Thoracic aorta (tissue), 2 donors: ENCODE data around the gene MSTN. TPM values are rescaled to one million over a fixed set of nuclear protein-coding genes. Genes with fewer than 3 reads are reported as not detected.

Source experiments
- ATAC-seq: fragments of 150-250 bp; one replicate; pipeline ENCODE4 v1.8.0; 2017; ENCODE audit warnings: low read depth; ENCODE audit not compliant: insufficient number of reproducible peaks, low FRiP score
- DNase-seq: peaks from one replicate; pipeline ENCODE4 v3.0.0-alpha.2; 2020; ENCODE audit warnings: low spot score
- H3K27ac ChIP-seq, 2 donors: fragments of 200-600 bp; sonication (generic); 1 replicate in 1 of 2; 2 replicates in 1 of 2; pipeline ENCODE4 v1.5.1; 2016; ENCODE audit warnings: mild to moderate bottlenecking in 2 of 2, moderate library complexity in 2 of 2
- H3K27me3 ChIP-seq: fragments of 200-600 bp; sonication (generic); replicated peaks from 2 replicates; pipeline ENCODE4 v1.6.0; 2016; ENCODE audit warnings: mild to moderate bottlenecking; ENCODE audit not compliant: insufficient read depth
- H3K36me3 ChIP-seq: fragments of 200-600 bp; sonication (generic); one replicate; pipeline ENCODE4 v1.5.1; 2016
- H3K4me1 ChIP-seq, 2 donors: fragments of 200-600 bp; sonication (generic); 1 replicate in 1 of 2; 2 replicates in 1 of 2; pipeline versions ENCODE4 v1.5.1 to v1.6.0; 2016; ENCODE audit warnings: low read depth in 2 of 2, mild to moderate bottlenecking in 1 of 2; ENCODE audit not compliant: control insufficient read depth in 1 of 2
- H3K4me3 ChIP-seq: fragments of 200-600 bp; sonication (generic); 2 replicates; pipeline ENCODE4 v1.5.1; 2016; ENCODE audit warnings: mild to moderate bottlenecking
- H3K9me3 ChIP-seq: fragments of 200-600 bp; sonication (generic); 2 replicates; pipeline ENCODE4 v1.5.1; 2016
- total RNA-seq, 2 donors: library from RNA; depleted of rRNA; stranded (reverse); fragments of >200 nt; gene quantifications; one replicate each; pipeline versions ENCODE4 v1.1.0 to v1.2.3, GENCODE V29; 2016
- TF ChIP-seq, protein P1 (sequence below): fragments of 200-600 bp; sonication (generic); IDR thresholded peaks from one replicate; pipeline ENCODE4 v1.5.1; 2019; ENCODE audit warnings: antibody characterized with exemption

Gene MSTN
- total RNA-seq, 2 donors from 2014 or later = 0.27 to 1.3 TPM

DNA sequence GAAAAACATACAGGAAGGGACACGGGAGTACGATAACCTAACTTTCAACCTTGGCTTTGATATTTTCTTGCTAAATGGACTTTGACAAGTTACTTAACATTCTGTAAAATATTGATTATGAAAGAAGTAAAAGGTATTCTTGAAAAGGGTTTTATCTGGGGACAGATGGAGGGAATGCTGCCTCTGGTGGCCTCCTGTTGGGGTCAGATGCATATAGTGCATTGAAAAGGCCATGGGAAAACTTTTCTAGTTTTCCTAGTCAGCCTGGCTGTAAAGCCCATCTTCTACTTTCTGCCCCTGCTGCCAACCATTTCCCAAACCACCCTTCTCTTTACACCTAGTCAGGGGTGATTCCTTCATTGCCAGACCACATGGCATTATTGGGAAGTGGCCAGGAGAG lies 22.2 kb upstream of the MSTN start:
- H3K4me1 ChIP-seq = no peaks in the 10 kb centered on the region
- no peaks in the 10 kb centered on the region for H3K36me3 ChIP-seq
- H3K27ac ChIP-seq = no peak overlapping the region
- H3K4me3 ChIP-seq = no peak overlapping the region
- TF ChIP-seq, protein P1, sequence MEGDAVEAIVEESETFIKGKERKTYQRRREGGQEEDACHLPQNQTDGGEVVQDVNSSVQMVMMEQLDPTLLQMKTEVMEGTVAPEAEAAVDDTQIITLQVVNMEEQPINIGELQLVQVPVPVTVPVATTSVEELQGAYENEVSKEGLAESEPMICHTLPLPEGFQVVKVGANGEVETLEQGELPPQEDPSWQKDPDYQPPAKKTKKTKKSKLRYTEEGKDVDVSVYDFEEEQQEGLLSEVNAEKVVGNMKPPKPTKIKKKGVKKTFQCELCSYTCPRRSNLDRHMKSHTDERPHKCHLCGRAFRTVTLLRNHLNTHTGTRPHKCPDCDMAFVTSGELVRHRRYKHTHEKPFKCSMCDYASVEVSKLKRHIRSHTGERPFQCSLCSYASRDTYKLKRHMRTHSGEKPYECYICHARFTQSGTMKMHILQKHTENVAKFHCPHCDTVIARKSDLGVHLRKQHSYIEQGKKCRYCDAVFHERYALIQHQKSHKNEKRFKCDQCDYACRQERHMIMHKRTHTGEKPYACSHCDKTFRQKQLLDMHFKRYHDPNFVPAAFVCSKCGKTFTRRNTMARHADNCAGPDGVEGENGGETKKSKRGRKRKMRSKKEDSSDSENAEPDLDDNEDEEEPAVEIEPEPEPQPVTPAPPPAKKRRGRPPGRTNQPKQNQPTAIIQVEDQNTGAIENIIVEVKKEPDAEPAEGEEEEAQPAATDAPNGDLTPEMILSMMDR = no peak
- no peaks in the 10 kb centered on the region for H3K27me3 ChIP-seq
- DNase-seq = no peak
- no peaks in the 10 kb centered on the region for H3K9me3 ChIP-seq
- no peak for ATAC-seq

DNA sequence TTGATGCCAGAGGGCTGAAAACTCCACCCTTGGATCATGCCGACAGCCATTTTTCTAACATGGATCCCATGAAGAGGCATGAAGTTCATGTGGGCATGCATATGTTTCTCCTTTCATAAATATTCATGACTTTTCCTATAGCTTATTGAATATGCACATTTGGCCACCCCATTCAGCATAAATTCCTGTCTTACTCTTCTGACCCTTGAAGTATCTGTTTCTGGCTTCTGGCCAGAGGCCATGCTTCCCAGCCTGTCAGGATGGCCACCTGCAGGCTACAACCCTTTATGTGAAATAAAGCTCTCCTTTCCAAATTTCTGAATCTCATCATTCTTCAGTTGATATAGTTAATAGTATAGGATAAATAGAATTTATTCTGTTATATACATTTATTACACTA lies 19.6 kb upstream of the MSTN start:
- TF ChIP-seq, protein P1 = no peak
- H3K9me3 ChIP-seq = no peaks in the 10 kb centered on the region
- no peak overlapping the region for H3K4me3 ChIP-seq
- no peak overlapping the region for H3K27ac ChIP-seq
- H3K4me1 ChIP-seq = no peaks in the 10 kb centered on the region
- no peaks in the 10 kb centered on the region for H3K36me3 ChIP-seq
- DNase-seq (no peak), ATAC-seq (no peak)
- H3K27me3 ChIP-seq = no peaks in the 10 kb centered on the region

DNA sequence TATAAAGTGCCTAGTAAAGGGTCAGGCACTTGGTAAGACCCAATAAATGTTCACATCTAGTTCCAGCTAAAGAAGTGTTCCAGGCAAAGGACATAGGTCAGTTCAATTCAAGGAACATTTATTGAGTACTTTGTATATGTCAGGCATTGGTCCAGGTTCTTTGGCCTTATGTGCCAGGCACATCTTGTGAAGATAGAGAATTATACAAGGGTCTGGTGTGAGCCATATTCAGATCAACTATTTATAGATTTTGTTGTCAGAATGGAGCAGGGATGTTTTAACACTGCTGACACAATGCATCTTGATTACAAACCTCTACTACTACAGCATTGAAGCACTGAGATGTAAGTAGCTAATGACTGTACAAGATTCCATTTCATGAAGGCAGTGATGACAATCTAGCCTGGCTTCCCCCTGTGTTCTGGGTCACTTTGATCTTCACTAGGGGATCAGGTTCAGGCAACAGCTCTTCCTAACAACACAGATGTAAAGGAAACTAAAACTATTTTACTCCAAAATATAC lies 18.1 kb upstream of the MSTN start:
- Histone ChIP-seq H3K27ac (no peak overlapping the region), H3K4me1 (no peaks in the 10 kb centered on the region), H3K27me3 (no peaks in the 10 kb centered on the region), H3K4me3 (no peak overlapping the region), H3K36me3 (no peaks in the 10 kb centered on the region), H3K9me3 (no peaks in the 10 kb centered on the region)
- no peak for ATAC-seq
- no peak for DNase-seq
- TF ChIP-seq, protein P1 = no peak

DNA sequence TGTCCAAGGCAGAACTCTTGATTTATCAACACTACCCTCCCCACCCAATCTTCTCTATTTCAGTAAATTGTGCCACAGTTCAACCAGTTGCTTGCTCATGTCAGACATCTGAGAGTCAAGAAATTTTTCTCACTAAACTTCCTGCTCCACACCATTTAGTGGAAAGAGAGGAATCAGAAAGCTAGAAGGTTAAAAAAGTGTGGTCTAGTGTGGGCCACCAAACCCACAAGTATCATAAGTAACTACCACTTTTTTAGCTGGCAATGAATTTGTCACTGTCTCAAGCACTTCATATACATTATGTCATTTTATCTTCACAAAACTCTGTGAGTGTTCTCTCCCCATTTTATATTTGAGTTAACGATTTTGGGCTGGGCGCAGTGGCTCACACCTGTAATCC lies 16.6 kb upstream of the MSTN start:
- Histone ChIP-seq H3K27me3 (no peaks in the 10 kb centered on the region), H3K4me3 (no peak overlapping the region), H3K4me1 (no peaks in the 10 kb centered on the region), H3K9me3 (no peaks in the 10 kb centered on the region), H3K36me3 (no peaks in the 10 kb centered on the region), H3K27ac (no peak overlapping the region)
- DNase-seq (no peak), ATAC-seq (no peak)
- TF ChIP-seq, protein P1 = no peak

DNA sequence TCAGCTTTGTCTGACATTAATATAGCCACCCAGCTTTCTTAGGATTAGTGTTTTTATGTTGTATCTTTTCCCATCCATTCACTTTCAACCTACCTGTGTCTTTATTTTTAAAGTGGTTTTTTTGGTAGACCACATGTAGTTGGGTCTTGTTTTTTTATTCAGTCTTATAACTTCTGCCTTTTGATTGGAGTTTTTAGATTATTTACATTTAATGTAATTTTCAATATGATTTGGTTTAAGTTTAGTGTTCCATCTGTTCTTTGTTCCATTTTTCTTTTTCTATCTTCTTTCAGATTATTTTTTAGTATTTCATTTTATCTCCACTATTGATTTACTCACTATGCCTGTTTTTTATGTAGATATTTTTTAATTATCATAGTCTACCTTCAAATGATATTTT lies 13.1 kb upstream of the MSTN start:
- TF ChIP-seq, protein P1 = no peak
- no peaks in the 10 kb centered on the region for H3K4me1 ChIP-seq
- no peak overlapping the region for H3K27ac ChIP-seq
- H3K9me3 ChIP-seq = no peaks in the 10 kb centered on the region
- ATAC-seq (no peak), DNase-seq (no peak)
- no peaks in the 10 kb centered on the region for H3K36me3 ChIP-seq
- no peaks in the 10 kb centered on the region for H3K27me3 ChIP-seq
- no peak overlapping the region for H3K4me3 ChIP-seq
